SK-N-SH treated with all-trans-retinoic acid at 6 μM for 48 hours (cell line): Measurements from ENCODE around the gene MARCHF11.

Experiments used
- ATAC-seq: fragments of 200-7000 bp; cut with Tn5 transposase; 3 replicates; pipeline ENCODE4 v1.9.1; 2020; ENCODE audit warnings: mild to moderate bottlenecking, moderate library complexity
- BACH2 ChIP-seq: fragments of 250-450 bp; sonication (Bioruptor Pico); IDR thresholded peaks from 2 replicates; pipeline ENCODE4 v1.9.0; 2021; ENCODE audit warnings: mild to moderate bottlenecking, borderline replicate concordance
- CSDC2 ChIP-seq: fragments of 250-450 bp; sonication (Bioruptor Pico); IDR thresholded peaks from 2 replicates; pipeline ENCODE4 v1.5.0; 2020; ENCODE audit warnings: mild to moderate bottlenecking, moderate library complexity
- CSRNP3 ChIP-seq: fragments of 250-450 bp; sonication (Bioruptor Pico); IDR thresholded peaks from 2 replicates; pipeline ENCODE4 v1.5.1; 2021; ENCODE audit warnings: mild to moderate bottlenecking, moderate library complexity
- ESRRG ChIP-seq: fragments of 250-450 bp; sonication (Bioruptor Pico); IDR thresholded peaks from 2 replicates; pipeline ENCODE4 v1.6.1; 2021; ENCODE audit warnings: mild to moderate bottlenecking
- GLIS3 ChIP-seq: fragments of 250-450 bp; sonication (Bioruptor Pico); IDR thresholded peaks from 2 replicates; pipeline ENCODE4 v1.5.0; 2020; ENCODE audit warnings: mild to moderate bottlenecking, moderate library complexity
- ISL1 ChIP-seq: fragments of 250-450 bp; sonication (Bioruptor Pico); IDR thresholded peaks from 2 replicates; pipeline ENCODE4 v2.1.2; 2022; ENCODE audit warnings: mild to moderate bottlenecking, moderate library complexity
- OSR1 ChIP-seq: fragments of 250-450 bp; sonication (Bioruptor Pico); IDR thresholded peaks from 2 replicates; pipeline ENCODE4 v1.8.0; 2022; ENCODE audit warnings: moderate library complexity, mild to moderate bottlenecking, inconsistent platforms
- POU6F1 ChIP-seq: fragments of 250-450 bp; sonication (Bioruptor Pico); IDR thresholded peaks from 2 replicates; pipeline ENCODE4 v1.8.0; 2021; ENCODE audit warnings: low read depth, mild to moderate bottlenecking, moderate library complexity, borderline replicate concordance
- PPARA ChIP-seq: fragments of 250-450 bp; sonication (Bioruptor Pico); IDR thresholded peaks from 2 replicates; pipeline ENCODE4 v1.5.0; 2020; ENCODE audit warnings: mild to moderate bottlenecking, borderline replicate concordance
- RARB ChIP-seq: fragments of 250-450 bp; sonication (Bioruptor Pico); IDR thresholded peaks from 2 replicates; pipeline ENCODE4 v1.8.0; 2021; ENCODE audit warnings: mild to moderate bottlenecking, moderate library complexity
- SNAI2 ChIP-seq: fragments of 250-450 bp; sonication (Bioruptor Pico); IDR thresholded peaks from 2 replicates; pipeline ENCODE4 v1.5.0; 2020; ENCODE audit warnings: mild to moderate bottlenecking, moderate library complexity
- TCF4 ChIP-seq: fragments of 250-450 bp; sonication (Bioruptor Pico); IDR thresholded peaks from 2 replicates; pipeline ENCODE4 v1.8.0; 2021; ENCODE audit warnings: mild to moderate bottlenecking, moderate library complexity, borderline replicate concordance
- TOX ChIP-seq: fragments of 250-450 bp; sonication (Bioruptor Pico); IDR thresholded peaks from 2 replicates; pipeline ENCODE4 v1.8.0; 2021; ENCODE audit warnings: mild to moderate bottlenecking, moderate library complexity, borderline replicate concordance
- TSHZ2 ChIP-seq: fragments of 250-450 bp; sonication (Bioruptor Pico); IDR thresholded peaks from 2 replicates; pipeline ENCODE4 v1.5.0; 2020; ENCODE audit warnings: mild to moderate bottlenecking, moderate library complexity
- ZC3H10 ChIP-seq: fragments of 250-450 bp; sonication (Bioruptor Pico); IDR thresholded peaks from 2 replicates; pipeline ENCODE4 v1.5.1; 2021; ENCODE audit warnings: mild to moderate bottlenecking, moderate library complexity
- ZFP3 ChIP-seq: fragments of 250-450 bp; sonication (Bioruptor Pico); IDR thresholded peaks from 2 replicates; pipeline ENCODE4 v1.5.0; 2020; ENCODE audit warnings: mild to moderate bottlenecking, moderate library complexity
- ZFP30 ChIP-seq: fragments of 450-650 bp; formaldehyde crosslinking; IDR thresholded peaks from 2 replicates; pipeline ENCODE4 v1.5.0; 2022; ENCODE audit warnings: mild to moderate bottlenecking, moderate library complexity
- ZNF565 ChIP-seq: fragments of 450-650 bp; formaldehyde crosslinking; conservative IDR thresholded peaks from 2 replicates; pipeline ENCODE4 v1.5.0; 2020; ENCODE audit warnings: low read depth, mild to moderate bottlenecking, moderate library complexity
- ZNF70 ChIP-seq: fragments of 450-650 bp; formaldehyde crosslinking; IDR thresholded peaks from 2 replicates; pipeline ENCODE4 v1.5.0; 2020; ENCODE audit warnings: mild to moderate bottlenecking, moderate library complexity

The MARCHF11 gene

GRCh38 chr5:16179511-16179935 is at the start of gene MARCHF11:
TSS of gene MARCHF11 (minus strand) at chr5:16179791. CDS start at chr5:16179575, 216 bp downstream.
- no peak for TF ChIP-seq RARB
- no peak for TF ChIP-seq TSHZ2 (CRISPR knock-in tag)
- TF ChIP-seq TOX, result no peak
- TF ChIP-seq ZNF70 (CRISPR knock-in tag), result no peak
- ATAC-seq, result no peak; the same call in 1 of the 3 replicates

GRCh38 chr5:16225927-16226326 is 46.3 kb upstream of the MARCHF11 start:
- no peak for TF ChIP-seq ZC3H10
- TF ChIP-seq CSDC2, result no peak
- ATAC-seq, result no peak

GRCh38 chr5:16192311-16192710 is 12.7 kb upstream of the MARCHF11 start:
- no peak for TF ChIP-seq RARB
- TF ChIP-seq CSRNP3, result no peak
- no peak for TF ChIP-seq OSR1 (CRISPR knock-in tag)
- TF ChIP-seq ZFP3 (CRISPR knock-in tag), result no peak
- no peak for TF ChIP-seq ZC3H10
- no peak for TF ChIP-seq TOX
- TF ChIP-seq ZFP30 (CRISPR knock-in tag), result no peak
- TF ChIP-seq TSHZ2 (CRISPR knock-in tag), result no peak
- no peak for TF ChIP-seq SNAI2
- TF ChIP-seq ZNF70 (CRISPR knock-in tag), result no peak
- TF ChIP-seq GLIS3 (CRISPR knock-in tag), result no peak
- no peak for TF ChIP-seq ESRRG (CRISPR knock-in tag)
- ATAC-seq, result no peak

- TF ChIP-seq CSRNP3 (no peak), ZFP30 (CRISPR knock-in tag) (no peak), ZFP3 (CRISPR knock-in tag) (no peak), ZNF565 (no peak), PPARA (CRISPR knock-in tag) (no peak)
- no peak for ATAC-seq
Observed at GRCh38 chr5:16180789-16181082, 1.1 kb upstream of the MARCHF11 start.

- TF ChIP-seq TOX, result no peak
- TF ChIP-seq ZFP3 (CRISPR knock-in tag), result no peak
- TF ChIP-seq SNAI2, result no peak
- TF ChIP-seq OSR1 (CRISPR knock-in tag), result no peak
- no peak for TF ChIP-seq BACH2 (CRISPR knock-in tag)
- no peak for TF ChIP-seq TCF4
- no peak for TF ChIP-seq ZNF565
- no peak for TF ChIP-seq POU6F1 (CRISPR knock-in tag)
- TF ChIP-seq RARB, result no peak
- TF ChIP-seq ISL1 (CRISPR knock-in tag), result no peak
- no peak; the same call in 2 of the 3 replicates for ATAC-seq
Observed at GRCh38 chr5:16179936-16180788, 571 bp upstream of the MARCHF11 start.
